SKM-1 treated with dmso at 0.1 percent for 144 hours (cell line): Measurements from ENCODE around the gene OR2T27.
"Not testable (repeated sequence)": the region's sequence is repeated elsewhere in the genome, so short reads cannot be mapped to it uniquely, and the experiment has no call there.

Experiments
- DNase-seq: peaks from one replicate; lab custom pipeline; 2025; ENCODE audit not compliant: unreplicated experiment; lab: John Stamatoyannopoulos, UW

The OR2T27 gene

GRCh38 chr1:248655354-248655753 lies at the start of gene OR2T27:
TSS of gene OR2T27 (minus strand) at chr1:248655528. CDS start at chr1:248650884, 4,644 bp downstream.
- not testable (repeated sequence) for DNase-seq

- DNase-seq, result no peak
Measured at GRCh38 chr1:248704606-248705005, 49.3 kb upstream of the OR2T27 start.

GRCh38 chr1:248703674-248704073 lies 48.3 kb upstream of the OR2T27 start:
- no peak for DNase-seq

GRCh38 chr1:248702714-248703113 lies 47.4 kb upstream of the OR2T27 start, which contains the start of gene OR14I1:
TSS of gene OR14I1 (minus strand) at chr1:248702766.
- DNase-seq, result no peak

GRCh38 chr1:248699099-248699498 lies 43.8 kb upstream of the OR2T27 start:
- DNase-seq, result no peak

- DNase-seq, result no peak
Measured at GRCh38 chr1:248697907-248698306, 42.6 kb upstream of the OR2T27 start.

- DNase-seq, result no peak
Measured at GRCh38 chr1:248696774-248697173, 41.4 kb upstream of the OR2T27 start.

- DNase-seq, result peak; percentile 11
Measured at GRCh38 chr1:248696261-248696660, 40.9 kb upstream of the OR2T27 start.

- DNase-seq, result no peak
Measured at GRCh38 chr1:248695451-248696132, 40.3 kb upstream of the OR2T27 start.

GRCh38 chr1:248691567-248692155 lies 36.3 kb upstream of the OR2T27 start:
- DNase-seq, result no peak

GRCh38 chr1:248688527-248689298 lies 33.4 kb upstream of the OR2T27 start:
- no peak for DNase-seq

- no peak for DNase-seq
Measured at GRCh38 chr1:248686815-248687214, 31.5 kb upstream of the OR2T27 start.

GRCh38 chr1:248681651-248682050 lies 26.3 kb upstream of the OR2T27 start:
- no peak for DNase-seq

- peak; percentile 8 for DNase-seq
Measured at GRCh38 chr1:248670003-248670402, 14.7 kb upstream of the OR2T27 start.

GRCh38 chr1:248663453-248664328 lies 8.4 kb upstream of the OR2T27 start:
- DNase-seq, result peak; percentile 7

GRCh38 chr1:248656797-248657196 lies 1.5 kb upstream of the OR2T27 start:
- not testable (repeated sequence) for DNase-seq

GRCh38 chr1:248648770-248649536 lies 6.4 kb downstream of the OR2T27 start:
- not testable (repeated sequence) for DNase-seq

GRCh38 chr1:248645178-248645577 lies 10.2 kb downstream of the OR2T27 start, which contains the start of gene OR2T35:
TSS of gene OR2T35 (minus strand) at chr1:248645278. CDS start at chr1:248639258, 6,020 bp downstream.
- not testable (repeated sequence) for DNase-seq

GRCh38 chr1:248642971-248643651 lies 12.2 kb downstream of the OR2T27 start:
- DNase-seq, result not testable (repeated sequence)
